Esophagus muscularis mucosa (tissue), 4 donors: ENCODE data around the gene GYPC. TPM values are rescaled to one million over a fixed set of nuclear protein-coding genes. Genes with fewer than 3 reads are reported as not detected.

Experiments
- DNase-seq: peaks from one replicate; pipeline ENCODE4 v3.0.0-alpha.2; 2017; ENCODE audit errors: extremely low spot score
- H3K27ac ChIP-seq, 4 donors: fragments of 200-600 bp; sonication (generic); replicated peaks in 1 of 4; 1 replicate in 3 of 4; 2 replicates in 1 of 4; pipeline ENCODE4 v1.5.1; 2016 to 2019; ENCODE audit warnings: mild to moderate bottlenecking in 1 of 4
- H3K27me3 ChIP-seq, 4 donors: fragments of 200-600 bp; sonication (generic); one replicate each; pipeline versions ENCODE4 v1.5.1 to v1.6.0; 2016 to 2019
- H3K36me3 ChIP-seq, 4 donors: fragments of 200-600 bp; sonication (generic); one replicate each; pipeline ENCODE4 v1.5.1; 2016 to 2019
- H3K4me1 ChIP-seq, 4 donors: fragments of 200-600 bp; sonication (generic); one replicate each; pipeline ENCODE4 v1.5.1; 2016 to 2019
- H3K4me3 ChIP-seq, 4 donors: fragments of 200-600 bp; sonication (generic); 1 replicate in 2 of 4; 2 replicates in 2 of 4; pipeline ENCODE4 v1.5.1; 2016 to 2019; ENCODE audit warnings: mild to moderate bottlenecking in 4 of 4, moderate library complexity in 1 of 4
- H3K9me3 ChIP-seq, 4 donors: fragments of 200-600 bp; sonication (generic); 1 replicate in 3 of 4; 2 replicates in 1 of 4; pipeline ENCODE4 v1.5.1; 2016 to 2019
- EP300 ChIP-seq: sonication (generic); formaldehyde crosslinking; IDR thresholded peaks from one replicate; pipeline ENCODE4 v1.6.1; 2017; ENCODE audit warnings: antibody characterized with exemption
- POLR2A ChIP-seq: fragments of 450-650 bp; IDR thresholded peaks from one replicate; pipeline ENCODE4 v1.6.1; 2017; ENCODE audit warnings: antibody characterized with exemption, moderate library complexity, mild to moderate bottlenecking, low read depth
- POLR2AphosphoS5 ChIP-seq, 2 donors: sonication (generic); formaldehyde crosslinking; IDR thresholded peaks; one replicate each; pipeline ENCODE4 v1.6.1; 2017; ENCODE audit warnings: antibody characterized with exemption in 2 of 2
- WGBS: methylation state at CpG from one replicate; pipeline ENCODE4 v1.1.5; 2018; 5-methylcytosine and 5-hydroxymethylcytosine counted together
- intact Hi-C: fragments of 100-400 bp; cut with DNase I; formaldehyde crosslinking; loops from one replicate; pipeline ENCODE4 v1.15.1; 2023
- total RNA-seq, 4 donors: library from RNA; depleted of rRNA; stranded (reverse); fragments of >200 nt; gene quantifications; one replicate each; pipeline versions ENCODE4 v1.1.0 to v1.2.1, GENCODE V29; 2016
- TF ChIP-seq, protein P1 (sequence below), 3 experiments: fragments of 200-600 bp in 2 of 3; fragments of 450-650 bp in 1 of 3; sonication (generic) in 2 of 3; IDR thresholded peaks; one replicate each; pipeline ENCODE4 v1.5.1; 2017 to 2019; ENCODE audit warnings: antibody characterized with exemption in 3 of 3, mild to moderate bottlenecking in 2 of 3, moderate library complexity in 1 of 3

GYPC gene
- total RNA-seq, 4 donors from 2014 or later, result 119 to 197 (median 167) TPM

DNA sequence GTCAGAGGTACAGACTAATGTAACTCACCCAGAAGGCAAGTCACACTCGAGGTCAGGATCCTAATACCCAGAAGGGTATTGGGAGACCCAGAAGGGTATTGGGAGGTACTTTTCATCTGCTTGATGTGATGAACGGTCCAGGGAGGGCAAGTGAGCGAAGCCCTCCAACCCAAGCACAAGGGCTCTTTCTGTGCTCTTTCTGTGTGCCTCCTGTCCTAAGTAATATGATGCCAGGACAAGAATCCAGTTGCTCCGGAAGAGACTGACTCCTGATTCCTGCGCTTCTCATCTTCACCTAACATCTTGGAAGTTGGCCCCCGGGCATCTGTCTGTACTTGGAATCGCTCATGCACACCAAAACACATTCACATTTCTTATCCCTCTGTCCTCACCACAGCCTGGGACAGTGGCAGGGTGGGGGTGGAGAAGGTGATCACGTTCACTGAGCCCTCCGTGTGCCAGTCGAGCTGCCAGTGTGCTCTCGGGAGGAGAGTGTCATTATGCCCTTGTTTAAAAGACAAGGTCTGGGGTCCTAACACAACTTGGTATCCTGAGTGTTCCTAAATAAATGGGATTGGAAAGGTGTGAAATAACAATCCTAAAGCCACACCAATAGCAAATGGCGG, 17.1 kb downstream of the GYPC start:
- H3K27me3 ChIP-seq, result no peaks in the 10 kb centered on the region

DNA sequence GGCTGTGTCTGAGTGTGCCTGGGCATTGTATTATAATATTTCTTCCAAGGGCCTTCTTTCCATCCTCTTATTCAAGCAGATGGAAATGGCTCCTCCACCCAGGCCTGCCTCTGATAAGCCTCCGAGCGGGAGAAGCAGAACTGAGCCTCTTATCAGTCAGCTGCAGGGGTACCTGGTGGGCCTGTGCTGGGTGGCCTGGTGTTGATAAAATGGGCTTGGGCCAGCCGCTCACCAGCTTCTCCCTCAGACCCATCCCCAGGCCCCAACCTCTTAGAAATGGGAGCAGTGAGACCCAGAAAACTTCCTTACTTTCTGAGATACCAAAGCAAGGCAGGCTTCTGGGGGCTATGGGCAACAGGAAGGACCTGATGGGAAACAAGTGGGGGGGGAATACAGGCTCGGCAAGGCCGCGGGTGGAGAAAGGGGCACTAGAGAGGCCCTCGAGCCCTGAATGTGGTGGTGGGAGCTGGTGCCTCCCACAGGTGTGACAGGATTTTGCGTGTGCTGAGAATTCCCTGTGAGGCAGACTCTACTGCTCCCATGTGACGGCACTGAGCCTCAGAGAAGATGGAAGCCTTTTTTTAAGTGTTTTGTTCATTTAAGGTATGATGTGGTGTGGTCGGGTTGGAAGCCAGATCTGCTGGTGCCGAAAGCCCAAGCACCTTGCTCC, 18.3 kb downstream of the GYPC start:
- WGBS, result 95% methylated on average over 11 of the region's 11 CpGs
- intact Hi-C loops, result no loop called here
- Histone ChIP-seq H3K9me3 (no peaks in the 10 kb centered on the region), H3K27me3 (no peaks in the 10 kb centered on the region), H3K36me3 (peaks cover 0 to 31% (median 12%) of the 10 kb centered on the region in 4 donors), H3K4me3 (no peak overlapping the region), H3K27ac (no peak overlapping the region), H3K4me1 (peaks cover 39 to 61% (median 49%) of the 10 kb centered on the region in 4 donors)
- no peak for DNase-seq
- TF ChIP-seq POLR2AphosphoS5 (IDR thresholded peaks at IDR 0.05), result no peak

More for the DNA sequence above, 17.1 kb downstream of the GYPC start:
- TF ChIP-seq POLR2A (no peak), POLR2AphosphoS5 (IDR thresholded peaks at IDR 0.05) (no peak), EP300 (no peak)
- TF ChIP-seq, protein P1, sequence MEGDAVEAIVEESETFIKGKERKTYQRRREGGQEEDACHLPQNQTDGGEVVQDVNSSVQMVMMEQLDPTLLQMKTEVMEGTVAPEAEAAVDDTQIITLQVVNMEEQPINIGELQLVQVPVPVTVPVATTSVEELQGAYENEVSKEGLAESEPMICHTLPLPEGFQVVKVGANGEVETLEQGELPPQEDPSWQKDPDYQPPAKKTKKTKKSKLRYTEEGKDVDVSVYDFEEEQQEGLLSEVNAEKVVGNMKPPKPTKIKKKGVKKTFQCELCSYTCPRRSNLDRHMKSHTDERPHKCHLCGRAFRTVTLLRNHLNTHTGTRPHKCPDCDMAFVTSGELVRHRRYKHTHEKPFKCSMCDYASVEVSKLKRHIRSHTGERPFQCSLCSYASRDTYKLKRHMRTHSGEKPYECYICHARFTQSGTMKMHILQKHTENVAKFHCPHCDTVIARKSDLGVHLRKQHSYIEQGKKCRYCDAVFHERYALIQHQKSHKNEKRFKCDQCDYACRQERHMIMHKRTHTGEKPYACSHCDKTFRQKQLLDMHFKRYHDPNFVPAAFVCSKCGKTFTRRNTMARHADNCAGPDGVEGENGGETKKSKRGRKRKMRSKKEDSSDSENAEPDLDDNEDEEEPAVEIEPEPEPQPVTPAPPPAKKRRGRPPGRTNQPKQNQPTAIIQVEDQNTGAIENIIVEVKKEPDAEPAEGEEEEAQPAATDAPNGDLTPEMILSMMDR (IDR thresholded peaks at IDR 0.05), result no peak
- Histone ChIP-seq H3K4me1 (peaks cover 40 to 56% (median 50%) of the 10 kb centered on the region in 4 donors), H3K9me3 (no peaks in the 10 kb centered on the region), H3K36me3 (peaks cover 0 to 20% (median 12%) of the 10 kb centered on the region in 4 donors), H3K27ac (no peak overlapping the region), H3K4me3 (no peak overlapping the region)
- DNase-seq, result no peak
- intact Hi-C loops, result no loop called here
- WGBS, result 84% methylated on average over 12 of the region's 12 CpGs

DNA sequence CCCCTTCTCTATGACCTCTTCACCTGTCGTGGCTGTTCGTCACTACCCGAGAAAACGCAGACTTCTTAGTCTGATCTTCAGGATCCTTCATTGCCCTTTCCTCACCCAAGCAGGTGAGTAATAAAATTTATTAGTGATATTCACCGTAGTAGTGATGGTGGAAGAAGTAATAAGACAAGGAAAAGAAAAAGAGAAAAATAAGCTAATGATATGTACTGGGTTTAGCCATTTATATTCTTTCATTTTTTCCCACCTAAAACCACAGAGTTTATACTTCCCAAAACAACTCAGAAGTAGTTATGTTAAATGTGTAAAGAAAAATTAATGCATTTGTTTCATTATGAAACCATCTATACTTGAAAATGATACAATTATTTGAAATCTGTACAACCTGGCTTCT, 19.7 kb downstream of the GYPC start:
- intact Hi-C loops, result no loop called here
- no peak for TF ChIP-seq POLR2A
- WGBS, result 97% methylated on average over 5 of the region's 5 CpGs

DNA sequence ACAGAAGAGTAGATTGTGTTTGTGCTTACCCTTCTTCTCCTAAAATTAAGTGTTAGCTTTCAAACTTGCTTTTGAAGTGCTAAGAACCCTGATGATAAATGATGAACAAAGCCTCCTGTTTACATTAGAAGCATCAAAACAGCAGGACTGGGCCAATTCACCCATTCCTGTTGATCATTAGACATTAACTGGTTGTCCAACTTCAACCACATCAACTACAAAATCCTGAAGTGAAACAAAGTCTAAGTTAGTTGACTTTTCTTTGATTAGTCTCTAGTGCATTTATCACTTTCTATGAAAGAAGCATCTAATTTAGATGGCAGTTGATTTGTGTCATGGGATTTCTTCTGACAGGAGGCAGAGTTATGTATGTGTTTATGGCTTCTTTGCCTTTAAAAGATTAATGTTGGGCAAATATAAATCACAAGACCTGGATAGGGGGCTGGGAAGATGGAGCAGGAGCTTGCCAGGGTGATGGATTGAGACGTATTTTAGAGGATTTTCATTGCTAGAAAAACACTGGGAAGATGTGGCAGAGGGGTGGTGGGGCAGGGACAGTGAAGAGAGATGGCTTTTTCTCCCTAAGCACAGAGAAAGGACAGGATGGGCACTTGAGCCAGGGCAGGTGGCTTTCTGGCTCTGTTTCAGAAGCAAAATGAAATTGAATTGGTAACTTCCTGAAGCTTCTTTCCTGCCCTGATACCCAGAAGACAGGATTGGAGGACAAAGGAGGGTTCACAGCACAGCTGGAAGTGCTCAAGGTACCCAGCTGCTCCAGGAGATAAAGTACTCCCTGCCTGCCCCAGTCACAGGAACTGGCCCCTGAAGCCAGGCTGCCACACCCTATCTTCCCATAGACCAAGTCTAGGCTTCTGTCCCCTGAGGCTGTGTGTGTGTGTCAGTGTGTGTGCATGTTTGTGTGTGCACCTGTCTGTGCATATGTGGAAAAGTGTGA, 20.5 kb downstream of the GYPC start:
- TF ChIP-seq POLR2A (no peak), EP300 (no peak), POLR2AphosphoS5 (IDR thresholded peaks at IDR 0.05) (no peak)
- TF ChIP-seq, protein P1 (IDR thresholded peaks at IDR 0.05), result no peak
- H3K36me3 ChIP-seq, result peaks cover 0 to 38% (median 14%) of the 10 kb centered on the region in 4 donors
- H3K27ac ChIP-seq, result no peak overlapping the region
- WGBS, result 62% methylated on average over 1 of the region's 1 CpG
- H3K9me3 ChIP-seq, result no peaks in the 10 kb centered on the region
- H3K27me3 ChIP-seq, result no peaks in the 10 kb centered on the region
- DNase-seq, result no peak
- intact Hi-C loops, result no loop called here
- H3K4me1 ChIP-seq, result peaks cover 19 to 38% (median 28%) of the 10 kb centered on the region in 4 donors
- no peak overlapping the region for H3K4me3 ChIP-seq

More for the DNA sequence above, 19.7 kb downstream of the GYPC start:
- Histone ChIP-seq H3K4me3 (no peak overlapping the region), H3K27me3 (no peaks in the 10 kb centered on the region), H3K27ac (no peak overlapping the region), H3K36me3 (peaks cover 0 to 35% (median 13%) of the 10 kb centered on the region in 4 donors), H3K9me3 (no peaks in the 10 kb centered on the region), H3K4me1 (peaks cover 25 to 47% (median 36%) of the 10 kb centered on the region in 4 donors)
- no peak for DNase-seq

DNA sequence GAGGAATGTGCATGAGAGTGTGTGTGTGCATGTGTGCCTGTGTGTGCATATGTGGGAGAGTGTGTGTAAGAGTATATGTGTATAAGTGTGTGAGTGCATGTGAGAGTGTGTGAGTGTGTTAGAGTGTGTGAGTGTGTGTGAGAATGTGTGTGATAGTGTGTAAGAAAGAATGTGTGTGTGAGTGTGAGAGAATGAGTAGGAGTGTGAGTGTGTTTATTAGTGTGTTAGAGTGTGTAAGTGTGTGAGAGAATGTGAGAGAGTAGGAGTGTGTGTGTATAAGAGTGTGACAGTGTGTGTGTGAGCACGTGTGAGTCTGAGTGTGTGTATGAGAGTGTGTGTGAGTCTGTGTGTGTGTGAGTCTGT, 21.2 kb downstream of the GYPC start:
- no peak for DNase-seq
- Histone ChIP-seq H3K27me3 (no peaks in the 10 kb centered on the region), H3K36me3 (peaks cover 0 to 45% (median 14%) of the 10 kb centered on the region in 4 donors), H3K4me1 (peaks cover 23 to 38% (median 30%) of the 10 kb centered on the region in 4 donors), H3K9me3 (no peaks in the 10 kb centered on the region), H3K27ac (no peak overlapping the region), H3K4me3 (no peak overlapping the region)
- TF ChIP-seq EP300, result no peak
- TF ChIP-seq POLR2AphosphoS5 (IDR thresholded peaks at IDR 0.05), result no peak
- TF ChIP-seq, protein P1 (IDR thresholded peaks at IDR 0.05), result no peak
- TF ChIP-seq POLR2A, result no peak
- WGBS, result 74% methylated on average over 1 of the region's 1 CpG
- intact Hi-C loops, result no loop called here
